OCI-LY7 (cell line): ENCODE measurements around the gene PTH2. TPM values are rescaled to one million over a fixed set of nuclear protein-coding genes. Genes with fewer than 3 reads are reported as not detected.

Experiments
- BruUV-seq: library from RNA; stranded (reverse); fragments of 400-500 nt; replicated peaks from 2 replicates; lab custom pipeline; 2021; lab: Mats Ljungman, UMichigan
- CTCF ChIA-PET: fragments of 300-600 bp; sonication (Branson Sonifier 250); formaldehyde crosslinking; loops from one replicate; lab custom pipeline; 2022; ENCODE audit warnings: antibody characterized with exemption; ENCODE audit not compliant: unreplicated experiment; lab: Charles Lee
- POLR2A ChIA-PET: fragments of 300-600 bp; sonication (Branson Sonifier 250); formaldehyde crosslinking; loops from one replicate; lab custom pipeline; 2022; ENCODE audit warnings: antibody characterized with exemption; lab: Charles Lee
- DNase-seq: peaks from one replicate; pipeline ENCODE4 v3.0.0-alpha.2; 2015; ENCODE audit warnings: low spot score
- H2AFZ ChIP-seq: fragments of 200-600 bp; sonication (generic), shearing (Covaris generic); 2 replicates; pipeline ENCODE4 v1.6.1; 2014; ENCODE audit warnings: mild to moderate bottlenecking, antibody characterized with exemption, low read length, moderate library complexity
- H3K27ac ChIP-seq: fragments of 200-600 bp; sonication (generic); 2 replicates; pipeline ENCODE4 v1.5.1; 2014; ENCODE audit warnings: mixed run types, low read depth, mild to moderate bottlenecking, moderate library complexity, low read length, inconsistent platforms; ENCODE audit not compliant: poor library complexity, severe bottlenecking
- H3K36me3 ChIP-seq: fragments of 200-600 bp; sonication (generic); 2 replicates; pipeline ENCODE4 v1.6.1; 2014; ENCODE audit warnings: mild to moderate bottlenecking, antibody characterized with exemption, low read length, moderate library complexity, mixed read lengths; ENCODE audit not compliant: insufficient read depth
- H3K4me1 ChIP-seq: fragments of 200-600 bp; sonication (generic); 2 replicates; pipeline ENCODE4 v1.5.1; 2014; ENCODE audit warnings: mild to moderate bottlenecking, low read length; ENCODE audit not compliant: insufficient read depth, poor library complexity, severe bottlenecking
- H3K4me2 ChIP-seq: fragments of 200-600 bp; sonication (generic); 2 replicates; pipeline ENCODE4 v1.6.1; 2014; ENCODE audit warnings: mild to moderate bottlenecking, low read length
- H3K4me3 ChIP-seq: fragments of 200-600 bp; sonication (generic); 2 replicates; pipeline ENCODE4 v1.5.1; 2014; ENCODE audit warnings: mild to moderate bottlenecking, low read depth, low read length; ENCODE audit not compliant: poor library complexity, severe bottlenecking
- H3K79me2 ChIP-seq: fragments of 200-600 bp; sonication (generic); 2 replicates; pipeline ENCODE4 v1.6.1; 2016; ENCODE audit warnings: low read depth, mild to moderate bottlenecking, low read length, moderate library complexity, mixed read lengths; ENCODE audit not compliant: insufficient read depth
- H3K9me2 ChIP-seq: fragments of 200-600 bp; sonication (generic); 2 replicates; pipeline ENCODE4 v1.6.1; 2016; ENCODE audit warnings: mild to moderate bottlenecking, low read length, mixed read lengths; ENCODE audit not compliant: insufficient read depth
- H3K9me3 ChIP-seq: fragments of 200-600 bp; sonication (generic); 2 replicates; pipeline ENCODE4 v1.6.1; 2014; ENCODE audit warnings: mild to moderate bottlenecking, mixed run types, low read length, mixed read lengths
- H4K20me1 ChIP-seq: fragments of 200-600 bp; sonication (generic); 2 replicates; pipeline ENCODE4 v1.6.1; 2014; ENCODE audit warnings: mild to moderate bottlenecking, antibody characterized with exemption, low read length, moderate library complexity, mixed read lengths; ENCODE audit not compliant: insufficient read depth
- CTCF ChIP-seq: fragments of 200-600 bp; sonication (generic); conservative IDR thresholded peaks from 2 replicates; pipeline ENCODE4 v1.5.1; 2014; ENCODE audit warnings: mild to moderate bottlenecking, antibody characterized with exemption, low read length, moderate library complexity, mixed read lengths
- EZH2phosphoT487 ChIP-seq: fragments of 200-600 bp; sonication (generic); IDR thresholded peaks from 2 replicates; pipeline ENCODE4 v1.6.1; 2018; ENCODE audit warnings: low read depth, borderline replicate concordance, mild to moderate bottlenecking, mixed run types, antibody characterized with exemption, low read length, moderate library complexity, mixed read lengths
- intact Hi-C: fragments of 100-400 bp; cut with micrococcal nuclease; formaldehyde crosslinking; loops from one replicate; pipeline ENCODE4 v1.10.0; 2022; ENCODE audit not compliant: unreplicated experiment
- total RNA-seq, 2 experiments: library from RNA; depleted of rRNA in 1 of 2; stranded (reverse); fragments of >200 nt in 1 of 2; shearing (Covaris generic) in 1 of 2; gene quantifications; 2 replicates each; pipeline ENCODE4 v1.2.3, GENCODE V29; 2014 to 2022

Gene PTH2
- total RNA-seq, 2 experiments from 2014 or later = 0.66 to 1.7 TPM

- Histone ChIP-seq H3K9me2 (no peaks in the 10 kb centered on the region), H3K79me2 (no peaks in the 10 kb centered on the region), H2AFZ (no peak overlapping the region), H3K4me1 (peaks cover 61% of the 10 kb centered on the region), H3K9me3 (no peaks in the 10 kb centered on the region), H3K36me3 (no peaks in the 10 kb centered on the region), H3K27ac (no peak overlapping the region), H3K4me3 (no peak overlapping the region), H4K20me1 (no peaks in the 10 kb centered on the region), H3K4me2 (no peak overlapping the region)
- TF ChIP-seq CTCF (no peak), EZH2phosphoT487 (no peak)
- ChIA-PET CTCF (no interaction called here), POLR2A (no interaction called here)
- DNase-seq = no peak
- no TSS peak for BruUV-seq
- intact Hi-C loops = no loop called here
Measured at GRCh38 chr19:49398001-49398615, 25.1 kb downstream of the PTH2 start.

GRCh38 chr19:49396738-49397505, 26.3 kb downstream of the PTH2 start:
- Histone ChIP-seq H4K20me1 (no peaks in the 10 kb centered on the region), H2AFZ (no peak overlapping the region), H3K9me3 (no peaks in the 10 kb centered on the region), H3K4me1 (peaks cover 60% of the 10 kb centered on the region), H3K79me2 (no peaks in the 10 kb centered on the region), H3K27ac (no peak overlapping the region), H3K36me3 (no peaks in the 10 kb centered on the region), H3K4me2 (no peak overlapping the region), H3K9me2 (no peaks in the 10 kb centered on the region), H3K4me3 (no peak overlapping the region)
- DNase-seq = no peak
- intact Hi-C loops = no loop called here
- POLR2A ChIA-PET = no interaction called here
- no peak for TF ChIP-seq EZH2phosphoT487
- no peak for TF ChIP-seq CTCF
- CTCF ChIA-PET = no interaction called here
- no TSS peak for BruUV-seq
